ENCODE data around the gene HTT. TPM values are rescaled to one million over a fixed set of nuclear protein-coding genes. Genes with fewer than 3 reads are reported as not detected.

Gene HTT
- total RNA-seq, 1 experiment from 2014 or later = 64.4 TPM

DNA sequence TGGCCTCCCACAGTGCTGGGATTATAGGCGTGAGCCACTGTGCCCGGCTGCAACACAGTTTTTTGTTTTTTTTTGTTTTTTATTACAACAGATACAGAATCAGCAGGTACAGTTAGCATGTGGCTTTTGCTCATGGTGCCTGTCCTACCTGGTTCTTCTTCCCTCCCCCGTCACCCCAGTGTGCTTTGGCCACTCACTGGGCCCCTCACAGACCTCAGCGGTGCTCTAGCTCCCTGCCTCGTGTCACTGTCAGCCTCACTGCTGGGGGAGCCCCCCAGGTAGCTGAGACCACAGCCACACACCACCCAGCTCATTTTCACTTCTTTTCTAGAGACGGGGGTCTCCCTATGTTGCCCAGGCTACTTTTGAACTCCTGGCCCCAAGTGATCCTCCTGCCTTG, 38.8 kb upstream of the HTT start:
- H3K9ac ChIP-seq (ENCODE audit: extremely low read depth, insufficient read length, low read length) = no peak overlapping the region
- no peak overlapping the region for H2AFZ ChIP-seq (ENCODE audit: low read length)
- no peak overlapping the region for H2BK5ac ChIP-seq (ENCODE audit: insufficient read length, low read length)
- no peak for TF ChIP-seq CTCF (conservative IDR thresholded peaks at IDR 0.05)
- H4K5ac ChIP-seq (ENCODE audit: insufficient read length, low read depth, low read length) = no peak overlapping the region
- no peak overlapping the region for H3K23ac ChIP-seq (ENCODE audit: insufficient read length, low read depth, low read length)
- H3K4ac ChIP-seq (ENCODE audit: low read depth, low read length) = no peak overlapping the region
- no peak overlapping the region for H3K14ac ChIP-seq (ENCODE audit: insufficient read depth, low read length)
- no peaks in the 10 kb centered on the region for H3K27me3 ChIP-seq (ENCODE audit: insufficient read depth, low read length)
- peaks cover 7% of the 10 kb centered on the region for H3K27me3 Mint-ChIP-seq (ENCODE audit: low read depth)
- no peaks in the 10 kb centered on the region; the same call in 1 of the 2 replicates for H3K4me1 ChIP-seq (ENCODE audit: insufficient read depth, low read length)
- no peaks in the 10 kb centered on the region for H3K9me3 Mint-ChIP-seq
- no peak overlapping the region for H4K8ac ChIP-seq (replicated peaks; ENCODE audit: insufficient read length, low read depth, low read length)
- DNase-seq = no peak
- H3K79me2 ChIP-seq (ENCODE audit: insufficient read depth, low read length) = no peaks in the 10 kb centered on the region
- H2BK15ac ChIP-seq (ENCODE audit: low read depth, low read length) = no peak overlapping the region
- H2BK120ac ChIP-seq (ENCODE audit: low read depth, low read length, poor library complexity, severe bottlenecking) = no peak overlapping the region
- H3K4me1 Mint-ChIP-seq = peaks cover 4 to 8% of the 10 kb centered on the region in 2 experiments; a peak in 3 of 4 replicates
- no peak overlapping the region for H3K4me2 ChIP-seq (ENCODE audit: insufficient read depth, insufficient read length, low read length)
- H2BK20ac ChIP-seq (ENCODE audit: low read depth, low read length, poor library complexity, severe bottlenecking) = no peak overlapping the region
- no peak overlapping the region for H3K56ac ChIP-seq (ENCODE audit: insufficient read length, low read depth, low read length)
- WGBS (ENCODE audit: extremely low coverage, insufficient read length, low lambda C conversion rate) = no CpG with 5 or more reads among the region's 6 CpGs
- H3K27ac Mint-ChIP-seq = no peak overlapping the region
- no peak overlapping the region for H2BK12ac ChIP-seq (ENCODE audit: insufficient read length, low read depth, low read length)
- H3K9me3 ChIP-seq (ENCODE audit: control insufficient read depth, low read depth, low read length) = no peaks in the 10 kb centered on the region
- no peaks in the 10 kb centered on the region for H4K20me1 ChIP-seq (ENCODE audit: control insufficient read depth, insufficient read depth, insufficient read length)
- H3K79me1 ChIP-seq (ENCODE audit: insufficient read depth, low read depth, low read length, poor library complexity, severe bottlenecking) = no peaks in the 10 kb centered on the region
- no peaks in the 10 kb centered on the region for H3K23me2 ChIP-seq (ENCODE audit: insufficient read length, low read depth, low read length, poor library complexity, severe bottlenecking)
- no peak overlapping the region for H3K18ac ChIP-seq (ENCODE audit: insufficient read length, low read depth, low read length)
- H2AK5ac ChIP-seq (ENCODE audit: insufficient read length, low read length) = no peak overlapping the region
- no peak overlapping the region for H4K91ac ChIP-seq (ENCODE audit: insufficient read length, low read depth, low read length)
- no peak overlapping the region for H3K4me3 Mint-ChIP-seq
- H3K36me3 Mint-ChIP-seq (ENCODE audit: insufficient read depth in 1 of 3, low read depth in 3 of 3) = no peaks in the 10 kb centered on the region; a peak in 1 of 7 replicates
- H3T11ph ChIP-seq (ENCODE audit: low read length) = no peak overlapping the region
- no peak overlapping the region for H3K27ac ChIP-seq (ENCODE audit: insufficient read length, low read depth, low read length)
